ENCODE data around the gene FAM110D.

FAM110D gene

DNA sequence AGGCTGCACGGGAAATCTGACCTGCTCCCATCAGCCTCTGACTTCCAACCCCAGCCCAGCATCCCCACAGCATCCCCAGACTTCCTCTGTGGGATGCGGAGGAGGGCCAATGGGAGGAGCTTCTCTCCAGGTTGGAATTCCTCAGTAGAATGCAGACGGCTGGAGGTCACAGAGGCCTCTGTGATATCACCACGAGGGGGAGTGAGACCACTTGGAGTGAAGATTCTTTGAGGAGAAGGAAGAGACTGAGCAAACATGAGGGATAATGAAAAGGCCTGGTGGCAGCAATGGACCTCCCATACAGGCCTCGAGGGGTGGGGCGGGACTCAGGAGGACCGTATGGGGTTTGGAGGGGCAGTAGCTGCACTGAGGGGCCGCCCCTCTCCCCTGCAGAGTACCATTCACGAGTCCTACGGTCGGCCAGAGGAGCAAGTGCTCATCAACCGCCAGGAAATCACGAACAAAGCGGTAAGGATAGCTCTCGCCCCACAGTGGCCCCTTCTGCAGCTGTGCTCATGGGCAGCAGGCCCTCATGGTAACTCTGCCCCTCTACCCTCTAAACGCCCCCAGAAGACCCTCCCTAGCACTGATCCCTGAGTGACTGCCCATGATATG, 31.6 kb downstream of the FAM110D start, which contains the start of gene CATSPER4:
TSS of gene CATSPER4 (plus strand) at position 230 of the 615 bp plus-strand sequence. CDS start at position 256, 26 bp downstream.
- no peak for DNase-seq

DNA sequence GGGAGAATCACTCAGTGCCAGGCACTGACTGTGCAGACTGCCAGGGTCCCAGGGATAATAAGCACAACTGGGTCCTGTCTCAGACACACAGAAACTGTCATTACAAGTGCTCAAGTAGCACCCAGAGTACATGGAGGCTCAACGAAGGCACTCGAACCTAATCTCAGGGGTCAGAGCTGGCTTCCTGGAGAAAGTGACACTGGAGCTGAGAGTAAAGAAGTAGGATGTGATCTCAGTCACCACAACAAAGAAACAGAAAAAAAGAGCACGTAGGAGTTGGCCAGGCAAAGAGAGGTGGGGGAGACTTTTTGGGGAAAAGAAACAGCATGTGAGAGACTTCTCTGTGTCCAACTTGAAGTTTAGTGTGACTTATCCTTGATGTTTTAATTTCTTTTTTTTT, 32.9 kb downstream of the FAM110D start:
- DNase-seq: no peak

DNA sequence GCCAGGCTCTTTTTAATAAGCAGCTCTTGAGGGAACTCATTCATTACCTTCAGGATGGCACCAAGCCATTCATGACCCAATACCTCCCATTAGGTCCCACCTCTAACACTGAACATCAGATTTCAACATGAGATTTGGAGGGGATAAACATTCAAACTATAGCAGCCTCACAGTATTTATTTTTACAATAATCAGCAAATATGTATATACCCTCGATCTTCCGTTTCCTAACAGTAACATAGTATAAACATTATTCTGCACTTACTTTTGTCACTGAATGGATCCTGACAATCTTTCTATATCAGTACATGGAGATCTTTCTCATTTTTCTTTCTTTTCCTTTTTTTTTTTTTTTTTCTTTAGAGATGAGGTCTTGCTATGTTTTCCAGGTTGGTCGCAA, 36.9 kb downstream of the FAM110D start:
- no peak for DNase-seq

DNA sequence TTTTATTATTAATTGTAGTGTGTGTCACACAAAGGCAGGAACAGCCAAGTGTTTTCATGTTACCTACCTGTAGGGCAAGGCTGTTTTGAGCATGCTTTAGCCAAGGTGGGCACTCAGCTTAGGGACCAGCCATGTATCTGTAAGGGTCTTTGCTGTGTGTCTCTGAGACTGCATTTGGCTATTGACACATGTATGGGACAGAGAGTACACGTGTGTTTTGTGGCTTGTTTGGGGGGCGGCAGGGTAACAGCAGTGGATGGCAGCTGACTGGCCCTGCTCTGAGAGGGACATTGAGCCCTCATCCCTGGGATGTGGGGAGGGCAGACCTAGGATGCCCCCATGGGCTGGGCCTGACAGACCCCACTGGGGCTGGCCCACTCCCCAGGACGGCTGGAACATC, 38.4 kb downstream of the FAM110D start:
- DNase-seq: no peak

DNA sequence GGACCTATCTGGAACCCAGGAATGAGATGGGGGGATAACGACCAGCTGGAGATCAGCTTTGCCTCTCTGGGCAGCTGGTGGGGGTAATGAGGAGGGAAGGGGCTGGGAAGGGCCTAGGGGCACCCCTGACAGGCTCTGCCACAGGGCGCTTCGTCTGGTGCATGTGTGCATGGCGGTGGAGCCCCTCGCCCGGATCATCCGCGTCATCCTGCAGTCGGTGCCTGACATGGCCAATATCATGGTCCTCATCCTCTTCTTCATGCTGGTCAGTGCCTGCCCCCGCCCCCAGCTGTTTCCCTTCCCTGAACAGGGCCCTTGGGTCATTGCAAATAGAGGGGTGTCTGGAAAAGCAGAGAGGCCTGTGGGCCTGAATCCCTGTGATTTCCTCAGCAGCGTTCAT, 38.9 kb downstream of the FAM110D start:
- no peak for DNase-seq

DNA sequence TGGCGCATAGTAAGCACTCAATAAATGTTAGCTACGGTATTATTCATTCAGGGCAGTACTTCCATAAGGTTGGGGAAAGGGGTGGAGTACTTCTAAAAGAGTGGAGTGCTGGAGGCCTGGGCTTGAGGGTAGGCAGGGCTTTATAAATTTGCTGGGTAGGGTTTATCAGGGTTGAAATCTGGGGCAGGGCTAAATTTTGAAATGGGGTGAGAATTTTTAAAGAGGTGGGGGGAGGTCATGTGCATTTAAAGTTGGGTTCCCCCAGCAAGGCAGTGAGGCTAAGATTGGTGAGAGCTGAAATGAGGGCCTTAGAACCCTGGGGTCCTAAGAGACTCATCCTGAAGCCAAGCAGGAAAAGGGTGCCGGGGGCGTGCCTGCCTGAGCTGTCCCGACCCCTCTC, 41.5 kb downstream of the FAM110D start:
- DNase-seq: no peak

DNA sequence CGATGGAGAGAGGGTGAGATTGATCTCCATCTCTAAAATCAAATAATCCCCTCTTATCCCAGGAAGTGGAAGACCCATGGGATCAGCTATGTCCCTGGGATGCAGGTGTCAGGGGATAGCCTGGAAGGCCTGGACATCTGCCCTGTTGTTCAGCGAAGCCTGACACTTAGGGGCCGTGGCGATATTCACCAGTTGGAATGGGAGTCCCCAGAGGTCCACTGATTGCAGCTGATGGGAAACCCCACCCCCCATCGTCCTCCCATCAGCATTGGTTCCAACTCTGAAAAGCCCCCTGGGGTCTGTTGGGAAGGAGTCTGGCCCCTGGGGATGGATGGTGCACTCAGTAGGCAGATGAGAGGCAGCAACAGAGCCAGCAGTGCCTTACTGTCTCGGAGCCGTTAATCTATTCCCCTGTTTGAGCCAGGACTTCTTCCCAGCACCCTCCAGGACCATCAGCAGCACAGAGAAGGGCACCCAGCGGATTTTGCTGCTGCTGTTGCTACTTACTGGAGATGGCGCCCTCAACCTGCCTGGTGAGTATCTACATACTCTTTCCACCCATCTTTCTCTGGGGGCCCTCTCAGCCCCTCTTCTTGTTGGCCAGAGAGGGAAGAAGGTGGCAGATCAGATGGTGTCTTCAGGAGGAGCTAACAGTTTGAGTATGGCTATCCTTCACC, 44.9 kb downstream of the FAM110D start:
- DNase-seq: no peak

DNA sequence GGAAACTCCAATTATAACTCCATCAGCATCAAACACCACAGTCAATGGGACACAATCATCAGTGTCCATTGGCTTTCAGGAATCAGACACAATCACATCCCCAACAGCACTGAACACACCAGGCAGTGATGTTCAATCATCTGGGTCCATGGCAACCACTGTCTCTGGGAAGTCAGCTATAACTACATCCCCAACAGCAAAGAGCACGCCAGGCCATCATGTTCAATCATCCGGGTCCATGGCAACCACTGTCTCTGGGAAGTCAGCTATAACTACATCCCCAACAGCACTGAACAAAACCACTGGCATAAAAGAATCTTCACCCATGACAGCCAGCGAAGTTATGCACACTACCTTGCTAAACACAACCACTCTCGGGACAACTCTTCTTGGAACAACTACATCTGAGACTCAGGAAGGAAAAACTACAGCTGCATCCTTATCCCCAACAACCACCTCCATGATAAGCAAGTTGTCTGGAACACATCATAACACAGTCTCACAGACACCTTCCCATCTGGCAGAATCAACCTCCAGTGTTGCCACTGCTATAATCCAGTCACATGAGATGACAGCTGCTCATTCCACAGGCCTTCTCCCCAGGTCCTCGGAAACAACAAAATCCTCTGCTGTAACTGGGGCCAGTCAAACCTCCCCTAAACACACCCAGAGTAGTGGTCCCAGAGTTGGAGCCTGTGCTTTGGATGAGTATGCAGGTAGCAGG, 51.4 kb downstream of the FAM110D start:
- DNase-seq: no peak

DNA sequence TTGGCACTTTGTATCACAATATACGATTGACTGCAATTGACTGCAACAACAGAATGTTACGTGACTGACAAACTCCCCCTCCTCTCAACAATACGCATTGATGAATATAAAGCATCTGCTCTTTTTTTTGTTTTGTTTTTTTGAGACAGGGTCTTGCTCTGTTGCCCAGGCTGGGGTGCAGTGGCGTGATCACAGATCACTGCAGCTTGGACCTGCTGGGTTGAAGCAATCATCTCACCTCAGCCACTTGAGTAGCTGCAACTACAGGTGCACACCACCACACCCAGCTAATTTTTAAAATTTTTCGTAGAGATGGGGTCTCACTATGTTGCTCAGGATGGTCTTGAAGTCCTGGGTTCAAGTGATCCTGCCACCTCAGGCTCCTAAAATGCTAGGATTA, 53.8 kb downstream of the FAM110D start:
- DNase-seq: no peak

DNA sequence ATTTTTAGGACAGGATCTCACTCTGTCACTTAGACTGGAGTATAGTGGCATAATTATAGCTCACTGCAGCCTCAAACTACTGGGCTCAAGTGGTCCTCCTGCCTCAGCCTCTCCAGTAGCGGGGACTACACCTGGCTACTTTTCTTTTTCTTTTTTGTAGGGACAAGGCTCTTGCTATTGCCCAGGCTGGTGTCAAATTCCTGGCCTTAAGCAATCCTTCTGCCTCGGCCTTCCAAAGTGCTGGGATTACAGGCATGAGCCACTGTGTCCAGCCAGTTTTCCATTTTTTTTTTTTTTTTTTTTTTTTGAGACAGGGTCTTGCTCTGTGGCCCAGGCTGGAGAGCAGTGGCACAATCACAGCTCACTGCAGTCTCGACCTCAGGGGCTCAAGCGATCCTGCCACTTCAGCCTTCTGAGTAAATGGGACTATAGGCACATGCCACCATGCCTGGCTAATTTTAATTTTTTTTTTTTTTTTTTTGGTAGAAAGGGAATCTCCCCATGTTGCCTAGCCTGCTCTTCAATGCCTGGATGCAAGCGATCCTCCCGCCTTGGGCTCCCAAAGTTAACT, 54.5 kb downstream of the FAM110D start:
- DNase-seq: no peak
